ENCODE measurements around the gene PLEKHO1. TPM values are rescaled to one million over a fixed set of nuclear protein-coding genes. Genes with fewer than 3 reads are reported as not detected.

Gene PLEKHO1, protein sequence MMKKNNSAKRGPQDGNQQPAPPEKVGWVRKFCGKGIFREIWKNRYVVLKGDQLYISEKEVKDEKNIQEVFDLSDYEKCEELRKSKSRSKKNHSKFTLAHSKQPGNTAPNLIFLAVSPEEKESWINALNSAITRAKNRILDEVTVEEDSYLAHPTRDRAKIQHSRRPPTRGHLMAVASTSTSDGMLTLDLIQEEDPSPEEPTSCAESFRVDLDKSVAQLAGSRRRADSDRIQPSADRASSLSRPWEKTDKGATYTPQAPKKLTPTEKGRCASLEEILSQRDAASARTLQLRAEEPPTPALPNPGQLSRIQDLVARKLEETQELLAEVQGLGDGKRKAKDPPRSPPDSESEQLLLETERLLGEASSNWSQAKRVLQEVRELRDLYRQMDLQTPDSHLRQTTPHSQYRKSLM
- 10 to 100 TPM; 21.2 to 77.4 TPM for total RNA-seq

DNA sequence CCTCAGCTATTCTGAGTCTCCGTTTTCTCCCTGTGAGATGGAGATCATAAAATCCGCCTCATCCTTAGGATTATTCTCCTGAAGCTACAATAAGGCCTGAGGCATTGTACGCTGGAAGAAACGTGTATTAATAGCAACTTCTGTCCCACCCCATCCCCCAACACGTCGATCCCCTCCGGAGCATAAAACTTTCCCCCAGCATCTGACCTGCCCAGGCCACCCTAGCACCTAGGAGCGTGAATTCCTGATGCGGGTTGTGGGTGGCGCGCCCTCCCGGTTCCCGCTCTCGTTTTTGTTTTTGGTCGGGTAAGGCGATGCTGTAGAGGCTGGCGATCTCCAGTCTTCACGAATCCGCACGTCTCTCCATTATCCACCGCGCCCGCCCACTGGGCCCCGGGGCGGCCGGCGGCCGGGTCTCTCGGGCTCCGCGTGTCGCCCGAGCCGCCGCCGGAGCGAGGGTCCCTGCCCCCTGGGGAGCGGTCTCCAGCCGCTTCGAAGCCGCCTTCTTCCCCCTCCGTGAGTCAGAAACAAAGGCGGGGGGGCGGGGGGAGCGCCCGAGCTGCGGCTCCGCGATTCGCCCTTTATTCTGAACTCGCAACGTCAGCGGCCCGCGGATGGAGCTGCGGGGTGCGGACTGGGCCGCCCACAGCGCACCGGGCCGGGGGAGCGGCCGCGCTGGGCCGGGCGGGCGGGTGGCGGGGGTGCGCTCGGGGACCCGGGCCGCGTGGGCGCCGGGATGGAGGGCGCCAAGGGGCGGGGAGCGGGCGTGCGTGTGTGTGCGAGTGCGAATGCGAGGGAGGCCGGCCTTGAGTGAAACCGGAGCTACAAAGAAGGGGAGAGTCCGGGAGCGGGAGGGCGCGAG, at the start of gene PLEKHO1:
Gene PLEKHO1, plus strand, starts transcription at position 646 of the 862 bp plus-strand sequence. CDS start 342 bp downstream, outside the sequence.
- TF ChIP-seq, protein P1, sequence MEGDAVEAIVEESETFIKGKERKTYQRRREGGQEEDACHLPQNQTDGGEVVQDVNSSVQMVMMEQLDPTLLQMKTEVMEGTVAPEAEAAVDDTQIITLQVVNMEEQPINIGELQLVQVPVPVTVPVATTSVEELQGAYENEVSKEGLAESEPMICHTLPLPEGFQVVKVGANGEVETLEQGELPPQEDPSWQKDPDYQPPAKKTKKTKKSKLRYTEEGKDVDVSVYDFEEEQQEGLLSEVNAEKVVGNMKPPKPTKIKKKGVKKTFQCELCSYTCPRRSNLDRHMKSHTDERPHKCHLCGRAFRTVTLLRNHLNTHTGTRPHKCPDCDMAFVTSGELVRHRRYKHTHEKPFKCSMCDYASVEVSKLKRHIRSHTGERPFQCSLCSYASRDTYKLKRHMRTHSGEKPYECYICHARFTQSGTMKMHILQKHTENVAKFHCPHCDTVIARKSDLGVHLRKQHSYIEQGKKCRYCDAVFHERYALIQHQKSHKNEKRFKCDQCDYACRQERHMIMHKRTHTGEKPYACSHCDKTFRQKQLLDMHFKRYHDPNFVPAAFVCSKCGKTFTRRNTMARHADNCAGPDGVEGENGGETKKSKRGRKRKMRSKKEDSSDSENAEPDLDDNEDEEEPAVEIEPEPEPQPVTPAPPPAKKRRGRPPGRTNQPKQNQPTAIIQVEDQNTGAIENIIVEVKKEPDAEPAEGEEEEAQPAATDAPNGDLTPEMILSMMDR (IDR thresholded peaks at IDR 0.05), result no peak
- peaks cover 21% of the 10 kb centered on the region for H3K36me3 ChIP-seq
- no peaks in the 10 kb centered on the region for H3K27me3 ChIP-seq
- H3K4me1 ChIP-seq, result peaks cover 0 to 47% of the 10 kb centered on the region in 2 donors
- peak within 1 kb of the TSS; percentile 93 to 94 for H3K27ac ChIP-seq
- no peaks in the 10 kb centered on the region for H3K9me3 ChIP-seq
- peak; percentile 92 for DNase-seq (ENCODE audit: low spot score)
- peak within 1 kb of the TSS; percentile 87 to 93 for H3K4me3 ChIP-seq

DNA sequence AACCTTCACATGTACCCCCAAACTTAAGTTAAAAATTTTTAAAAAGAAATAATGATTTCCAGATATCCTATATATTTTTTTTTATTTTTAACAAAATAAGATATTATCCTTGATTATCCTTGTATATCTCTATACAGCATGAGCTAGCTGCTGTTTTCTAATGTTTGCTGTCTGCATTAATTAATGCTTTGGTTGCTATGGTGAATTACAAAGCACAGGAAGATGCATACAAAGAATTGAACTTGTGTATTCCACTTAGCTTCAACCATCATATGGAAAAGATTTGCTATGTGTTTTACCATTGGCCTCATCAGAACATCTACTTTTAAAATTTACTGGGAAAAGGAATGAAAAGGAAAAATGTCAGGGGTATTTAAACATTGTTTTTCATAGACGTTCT, 46.7 kb upstream of the PLEKHO1 start:
- Histone ChIP-seq H3K27me3 (no peaks in the 10 kb centered on the region), H3K9me3 (no peaks in the 10 kb centered on the region), H3K4me1 (no peaks in the 10 kb centered on the region), H3K4me3 (no peak overlapping the region), H3K27ac (no peak overlapping the region), H3K36me3 (peaks cover 21% of the 10 kb centered on the region)
- DNase-seq (ENCODE audit: low spot score), result no peak
- TF ChIP-seq, protein P1 (IDR thresholded peaks at IDR 0.05), result no peak

DNA sequence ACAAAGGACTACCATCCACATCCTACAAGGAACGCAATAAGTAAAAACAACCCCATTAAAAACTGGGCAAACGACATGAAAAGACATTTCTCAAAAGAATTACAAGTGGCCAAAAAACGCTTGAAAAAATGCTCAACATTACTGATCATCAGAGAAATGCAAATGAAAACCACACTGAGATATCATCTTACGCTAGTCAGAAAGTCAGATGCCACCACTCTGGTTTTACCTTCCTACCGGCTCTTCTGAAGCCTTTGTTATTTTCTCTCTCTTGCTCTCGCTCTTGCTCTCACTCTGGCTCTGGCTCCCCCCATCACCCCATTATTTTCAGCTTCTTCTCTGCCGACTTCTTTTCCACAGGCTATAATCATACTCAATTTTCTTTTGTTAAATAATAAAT, 43.4 kb upstream of the PLEKHO1 start:
- TF ChIP-seq, protein P1 (IDR thresholded peaks at IDR 0.05), result no peak
- Histone ChIP-seq H3K27me3 (no peaks in the 10 kb centered on the region), H3K4me3 (no peak overlapping the region), H3K36me3 (no peaks in the 10 kb centered on the region), H3K4me1 (no peaks in the 10 kb centered on the region), H3K27ac (no peak overlapping the region), H3K9me3 (no peaks in the 10 kb centered on the region)
- no peak for DNase-seq (ENCODE audit: low spot score)

DNA sequence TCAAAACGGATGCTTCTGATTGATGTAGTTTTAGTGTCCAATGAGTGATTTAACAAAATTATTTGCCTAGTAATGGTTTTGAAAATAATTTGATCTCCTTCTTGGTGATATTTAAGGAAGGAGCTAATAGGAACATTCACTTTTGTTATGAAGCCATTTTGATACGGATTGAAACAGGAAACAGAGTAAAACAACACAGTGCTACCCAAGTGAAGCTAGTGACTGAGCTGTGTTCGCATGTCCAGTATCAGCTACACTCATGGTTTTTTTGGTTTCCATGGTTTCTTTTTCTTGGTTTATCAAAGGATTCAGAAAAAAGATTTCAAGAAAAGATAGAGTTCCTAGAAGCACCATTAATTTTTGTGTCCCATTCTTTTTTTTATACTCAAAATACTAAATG, 40.1 kb upstream of the PLEKHO1 start:
- Histone ChIP-seq H3K4me1 (no peaks in the 10 kb centered on the region), H3K4me3 (no peak overlapping the region), H3K27me3 (no peaks in the 10 kb centered on the region), H3K27ac (peak overlapping the region in 1 of 2 donors; percentile 3), H3K36me3 (peaks cover 2% of the 10 kb centered on the region), H3K9me3 (peaks cover 0 to 1% of the 10 kb centered on the region in 2 donors)
- TF ChIP-seq, protein P1 (IDR thresholded peaks at IDR 0.05), result no peak
- DNase-seq (ENCODE audit: low spot score), result no peak

DNA sequence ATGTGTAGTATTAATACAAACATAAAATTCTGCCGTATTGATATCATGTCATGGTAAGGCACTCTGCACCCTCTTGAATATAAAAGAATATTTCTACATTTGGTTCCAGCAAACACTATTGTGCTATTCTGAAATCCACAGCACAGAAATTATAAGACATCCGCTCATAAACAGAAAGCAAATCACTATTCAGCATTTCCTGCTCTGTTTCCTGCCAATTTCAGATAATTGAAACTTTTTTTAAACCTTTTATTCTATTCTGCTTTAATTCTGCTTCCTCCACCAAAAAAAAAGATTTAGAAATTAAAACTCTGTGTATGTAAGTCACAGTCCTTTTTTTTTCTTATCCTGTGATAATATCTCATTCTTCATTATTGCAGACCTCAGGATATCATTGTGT, 39.6 kb upstream of the PLEKHO1 start:
- no peak overlapping the region for H3K4me3 ChIP-seq
- H3K36me3 ChIP-seq, result peaks cover 7% of the 10 kb centered on the region
- H3K27ac ChIP-seq, result peak overlapping the region in 1 of 2 donors; percentile 3
- H3K9me3 ChIP-seq, result peaks cover 0 to 6% of the 10 kb centered on the region in 2 donors
- DNase-seq (ENCODE audit: low spot score), result no peak
- H3K27me3 ChIP-seq, result no peaks in the 10 kb centered on the region
- TF ChIP-seq, protein P1 (IDR thresholded peaks at IDR 0.05), result no peak
- no peaks in the 10 kb centered on the region for H3K4me1 ChIP-seq
